ENCODE measurements around the gene PELI3.
A peak's percentile ranks its signal among the peaks of the same experiment; 100 is the strongest.

PELI3 gene

DNA sequence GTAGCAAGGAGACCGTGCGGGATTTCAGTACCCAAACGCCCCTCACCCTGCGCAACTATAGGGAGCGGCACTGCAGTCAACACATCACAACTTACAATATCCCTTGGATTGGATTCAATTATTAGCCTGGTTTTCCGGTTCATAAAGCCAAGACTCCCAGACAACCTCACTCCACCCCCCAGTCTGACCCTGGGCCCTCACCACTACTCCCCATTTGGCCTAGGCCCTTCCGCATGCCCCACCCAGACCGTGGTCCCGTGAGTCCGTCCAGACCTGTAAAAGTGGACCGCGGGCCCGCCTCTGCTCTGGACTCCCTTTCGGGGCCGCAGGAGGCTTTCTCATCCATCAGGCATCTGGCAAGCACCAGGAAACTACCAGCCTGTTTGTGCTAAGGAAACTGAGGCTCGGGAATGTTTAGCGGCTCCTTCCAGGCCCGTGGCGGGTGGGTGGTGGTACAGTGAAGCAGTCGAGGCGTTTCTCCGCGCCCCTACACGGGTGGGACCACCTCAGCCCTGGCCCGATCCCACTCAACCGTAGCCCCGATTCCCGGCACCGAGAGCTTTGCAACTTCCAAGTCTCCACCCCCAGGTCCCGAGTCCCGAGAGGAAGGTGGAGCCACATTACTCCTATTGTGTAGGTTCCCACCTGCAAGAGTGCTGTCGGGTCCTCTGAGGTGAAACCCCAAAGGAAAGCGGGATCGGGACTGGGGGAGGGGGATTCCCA, 12.8 kb downstream of the PELI3 start:
- peak overlapping the region; percentile 69 for H3K27ac ChIP-seq (ENCODE audit: low read depth, low read length, poor library complexity, severe bottlenecking)
- peak overlapping the region; percentile 91 for H3K4me3 ChIP-seq (ENCODE audit: low read depth, low read length, poor library complexity, severe bottlenecking)
- no peaks in the 10 kb centered on the region for H3K27me3 ChIP-seq (ENCODE audit: insufficient read depth, low read length)
- no peaks in the 10 kb centered on the region for H3K9me3 ChIP-seq (ENCODE audit: low read length)
- no peaks in the 10 kb centered on the region for H3K79me2 ChIP-seq (ENCODE audit: insufficient read depth, low read length)
- H3K4me1 ChIP-seq (ENCODE audit: insufficient read depth, low read length, severe bottlenecking): peaks cover 25% of the 10 kb centered on the region
- peak overlapping the region; percentile 97 for H3K9ac ChIP-seq (ENCODE audit: low read length)
- TF ChIP-seq, protein P1, sequence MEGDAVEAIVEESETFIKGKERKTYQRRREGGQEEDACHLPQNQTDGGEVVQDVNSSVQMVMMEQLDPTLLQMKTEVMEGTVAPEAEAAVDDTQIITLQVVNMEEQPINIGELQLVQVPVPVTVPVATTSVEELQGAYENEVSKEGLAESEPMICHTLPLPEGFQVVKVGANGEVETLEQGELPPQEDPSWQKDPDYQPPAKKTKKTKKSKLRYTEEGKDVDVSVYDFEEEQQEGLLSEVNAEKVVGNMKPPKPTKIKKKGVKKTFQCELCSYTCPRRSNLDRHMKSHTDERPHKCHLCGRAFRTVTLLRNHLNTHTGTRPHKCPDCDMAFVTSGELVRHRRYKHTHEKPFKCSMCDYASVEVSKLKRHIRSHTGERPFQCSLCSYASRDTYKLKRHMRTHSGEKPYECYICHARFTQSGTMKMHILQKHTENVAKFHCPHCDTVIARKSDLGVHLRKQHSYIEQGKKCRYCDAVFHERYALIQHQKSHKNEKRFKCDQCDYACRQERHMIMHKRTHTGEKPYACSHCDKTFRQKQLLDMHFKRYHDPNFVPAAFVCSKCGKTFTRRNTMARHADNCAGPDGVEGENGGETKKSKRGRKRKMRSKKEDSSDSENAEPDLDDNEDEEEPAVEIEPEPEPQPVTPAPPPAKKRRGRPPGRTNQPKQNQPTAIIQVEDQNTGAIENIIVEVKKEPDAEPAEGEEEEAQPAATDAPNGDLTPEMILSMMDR (IDR thresholded peaks at IDR 0.05; ENCODE audit: low read length): no peak
- TF ChIP-seq EZH2 (IDR thresholded peaks at IDR 0.05; ENCODE audit: borderline replicate concordance, low read length): no peak
- H3F3A ChIP-seq (ENCODE audit: insufficient read depth, low read length): no peaks in the 10 kb centered on the region
- H3K36me3 ChIP-seq (ENCODE audit: insufficient read depth, low read length): peaks cover 12% of the 10 kb centered on the region; the same call in 1 of the 2 replicates
- no peak overlapping the region for H2AFZ ChIP-seq (ENCODE audit: low read length)
- H3K4me2 ChIP-seq (ENCODE audit: low read length): peak overlapping the region; percentile 87
- H4K20me1 ChIP-seq (ENCODE audit: insufficient read depth, low read length): no peaks in the 10 kb centered on the region
- H3K9me2 ChIP-seq (ENCODE audit: low read depth, low read length): no peaks in the 10 kb centered on the region

DNA sequence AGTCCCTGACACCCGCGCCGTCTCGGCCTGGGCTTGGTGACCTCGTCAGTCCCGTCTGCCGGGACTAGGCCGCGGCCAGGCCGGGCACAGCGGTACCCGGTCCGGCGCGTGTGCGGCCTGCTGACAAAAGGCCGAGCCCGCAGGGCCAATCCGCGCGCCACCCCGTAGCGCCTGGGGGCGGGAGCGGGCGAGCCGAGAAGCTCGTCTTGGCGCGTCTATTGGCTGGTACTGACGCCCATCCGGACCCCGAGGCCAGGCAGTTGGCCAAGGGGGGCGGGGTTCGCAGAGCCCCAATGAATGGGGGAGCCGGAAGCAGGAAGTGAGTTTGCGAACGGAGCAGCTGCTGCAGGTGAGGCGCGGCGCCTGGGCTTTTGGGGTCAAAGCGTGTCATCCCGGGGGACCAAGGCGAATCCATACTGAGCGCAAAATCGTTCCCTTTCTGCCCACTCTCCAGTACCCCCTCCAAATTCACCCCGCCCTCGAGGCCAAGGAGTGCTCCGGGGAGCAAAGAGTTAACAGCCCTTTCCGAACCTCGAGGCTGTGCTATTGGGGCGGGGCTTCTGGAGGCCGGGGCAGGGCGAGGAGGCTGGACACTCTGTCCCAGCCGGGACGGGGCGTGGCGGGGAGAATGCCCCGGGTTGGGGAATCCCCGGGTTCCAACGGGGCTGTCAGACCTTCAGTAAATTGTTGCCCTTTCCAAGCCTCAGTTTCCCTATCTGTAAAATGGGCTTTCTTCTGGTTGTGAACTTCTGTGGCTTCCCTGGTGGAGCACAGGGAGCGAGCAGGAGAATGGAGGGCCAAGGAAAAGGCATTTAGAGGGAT, 13.6 kb downstream of the PELI3 start, which contains the start of gene DPP3:
Gene DPP3 (plus strand): TSS at position 318 of the 822 bp plus-strand sequence. CDS start 1,767 bp downstream, outside the sequence.
- no peaks in the 10 kb centered on the region for H3K27me3 ChIP-seq (ENCODE audit: insufficient read depth, low read length)
- H3K4me3 ChIP-seq (ENCODE audit: low read depth, low read length, poor library complexity, severe bottlenecking): peak within 1 kb of the TSS; percentile 91
- peaks cover 13% of the 10 kb centered on the region; the same call in 1 of the 2 replicates for H3K36me3 ChIP-seq (ENCODE audit: insufficient read depth, low read length)
- H3K9me2 ChIP-seq (ENCODE audit: low read depth, low read length): no peaks in the 10 kb centered on the region
- H4K20me1 ChIP-seq (ENCODE audit: insufficient read depth, low read length): no peaks in the 10 kb centered on the region
- H2AFZ ChIP-seq (ENCODE audit: low read length): no peak within 1 kb of the TSS
- H3K4me1 ChIP-seq (ENCODE audit: insufficient read depth, low read length, severe bottlenecking): peaks cover 25% of the 10 kb centered on the region
- no peaks in the 10 kb centered on the region for H3F3A ChIP-seq (ENCODE audit: insufficient read depth, low read length)
- peak within 1 kb of the TSS; percentile 97 for H3K9ac ChIP-seq (ENCODE audit: low read length)
- H3K79me2 ChIP-seq (ENCODE audit: insufficient read depth, low read length): no peaks in the 10 kb centered on the region
- TF ChIP-seq, protein P1 (IDR thresholded peaks at IDR 0.05; ENCODE audit: low read length): no peak
- TF ChIP-seq EZH2 (IDR thresholded peaks at IDR 0.05; ENCODE audit: borderline replicate concordance, low read length): no peak
- H3K9me3 ChIP-seq (ENCODE audit: low read length): no peaks in the 10 kb centered on the region
- H3K27ac ChIP-seq (ENCODE audit: low read depth, low read length, poor library complexity, severe bottlenecking): peak within 1 kb of the TSS; percentile 69
- peak within 1 kb of the TSS; percentile 87 for H3K4me2 ChIP-seq (ENCODE audit: low read length)

DNA sequence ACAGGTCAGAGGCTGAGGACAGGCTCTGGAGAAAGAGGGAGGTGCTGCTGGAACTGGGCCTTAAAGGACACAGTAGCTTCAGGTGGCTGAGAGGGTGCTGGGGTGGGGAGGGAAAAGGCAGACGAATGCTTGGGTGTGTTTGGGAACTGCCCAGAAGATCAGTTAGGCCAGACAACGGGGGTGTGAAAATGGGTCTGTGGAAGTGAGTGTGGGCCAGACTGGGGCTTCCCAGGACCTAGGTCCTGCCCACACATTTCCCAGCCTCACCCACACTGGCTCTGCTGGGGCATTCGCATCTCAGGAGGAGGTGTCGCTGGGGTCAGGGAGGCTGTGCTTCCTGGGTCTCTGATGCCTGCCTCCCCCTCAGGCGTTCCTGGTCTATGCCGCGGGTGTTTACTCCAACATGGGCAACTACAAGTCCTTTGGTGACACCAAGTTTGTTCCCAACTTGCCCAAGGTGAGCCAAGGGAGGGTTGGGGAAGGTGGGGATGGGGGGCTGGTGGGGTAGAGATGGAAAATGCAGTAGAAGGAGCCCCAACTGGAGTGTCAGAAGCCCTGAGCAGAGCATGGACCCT, 18.2 kb downstream of the PELI3 start:
- Histone ChIP-seq H3K36me3 (ENCODE audit: insufficient read depth, low read length) (peaks cover 44% of the 10 kb centered on the region; the same call in 1 of the 2 replicates), H3K27me3 (ENCODE audit: insufficient read depth, low read length) (no peaks in the 10 kb centered on the region), H3K9me2 (ENCODE audit: low read depth, low read length) (no peaks in the 10 kb centered on the region), H3K9ac (ENCODE audit: low read length) (no peak overlapping the region), H4K20me1 (ENCODE audit: insufficient read depth, low read length) (no peaks in the 10 kb centered on the region), H3K27ac (ENCODE audit: low read depth, low read length, poor library complexity, severe bottlenecking) (no peak overlapping the region), H2AFZ (ENCODE audit: low read length) (no peak overlapping the region), H3F3A (ENCODE audit: insufficient read depth, low read length) (no peaks in the 10 kb centered on the region), H3K4me2 (ENCODE audit: low read length) (no peak overlapping the region), H3K4me1 (ENCODE audit: insufficient read depth, low read length, severe bottlenecking) (peaks cover 19% of the 10 kb centered on the region), H3K4me3 (ENCODE audit: low read depth, low read length, poor library complexity, severe bottlenecking) (no peak overlapping the region), H3K9me3 (ENCODE audit: low read length) (no peaks in the 10 kb centered on the region), H3K79me2 (ENCODE audit: insufficient read depth, low read length) (no peaks in the 10 kb centered on the region)
- TF ChIP-seq, protein P1 (IDR thresholded peaks at IDR 0.05; ENCODE audit: low read length): no peak
- no peak for TF ChIP-seq EZH2 (IDR thresholded peaks at IDR 0.05; ENCODE audit: borderline replicate concordance, low read length)

Measured in OCI-LY1 (cell line).